NCI-H526 (cell line): ENCODE results near the gene NR2E3.

Experiments used
- DNase-seq, 2 experiments: peaks; one replicate each; lab custom pipeline; 2025; lab: John Stamatoyannopoulos, UW

NR2E3 gene

GRCh38 chr15:71791975-71792374, 18.4 kb upstream of the NR2E3 start:
- DNase-seq = no peak

GRCh38 chr15:71792521-71792920, 17.8 kb upstream of the NR2E3 start:
- DNase-seq = no peak

- no peak for DNase-seq
Measured at GRCh38 chr15:71798641-71799040, 11.7 kb upstream of the NR2E3 start.

GRCh38 chr15:71800190-71800589, 10.2 kb upstream of the NR2E3 start:
- DNase-seq = no peak

- DNase-seq = peak in 1 of 2 experiments; percentile 63
Measured at GRCh38 chr15:71800835-71801745, 9.3 kb upstream of the NR2E3 start.

GRCh38 chr15:71801935-71802655, 8.3 kb upstream of the NR2E3 start:
- no peak for DNase-seq

GRCh38 chr15:71802770-71803169, 7.6 kb upstream of the NR2E3 start:
- DNase-seq = no peak

- peak; percentile 30 to 71 for DNase-seq
Measured at GRCh38 chr15:71804226-71804625, 6.1 kb upstream of the NR2E3 start.

- peak; percentile 42 to 59 for DNase-seq
Measured at GRCh38 chr15:71804695-71805470, 5.5 kb upstream of the NR2E3 start.

- no peak for DNase-seq
Measured at GRCh38 chr15:71806452-71806931, 3.9 kb upstream of the NR2E3 start.

- DNase-seq = no peak
Measured at GRCh38 chr15:71807125-71807629, 3.2 kb upstream of the NR2E3 start.

GRCh38 chr15:71807691-71808091, 2.7 kb upstream of the NR2E3 start:
- no peak for DNase-seq

GRCh38 chr15:71808311-71809020, 1.9 kb upstream of the NR2E3 start:
- no peak for DNase-seq

- DNase-seq = no peak
Measured at GRCh38 chr15:71809346-71809745, 1.0 kb upstream of the NR2E3 start.

- DNase-seq = peak in 1 of 2 experiments; percentile 18
Measured at GRCh38 chr15:71811036-71811736, 832 bp downstream of the NR2E3 start.

- DNase-seq = no peak
Measured at GRCh38 chr15:71811752-71812735, 1.7 kb downstream of the NR2E3 start.

- no peak for DNase-seq
Measured at GRCh38 chr15:71812966-71813722, 2.8 kb downstream of the NR2E3 start.

GRCh38 chr15:71813723-71814470, 3.5 kb downstream of the NR2E3 start:
- DNase-seq = no peak
